GM19328 (cell line): ENCODE data around the gene ZNF442.
"Not testable (repeated sequence)": the region's sequence is repeated elsewhere in the genome, so short reads cannot be mapped to it uniquely, and the experiment has no call there.

Experiments
- ATAC-seq: cut with Tn5 transposase; IDR thresholded peaks from one replicate; pipeline ENCODE4 v1.9.1; 2021; ENCODE audit warnings: mild to moderate bottlenecking, moderate library complexity; ENCODE audit not compliant: unreplicated experiment

Gene ZNF442

GRCh38 chr19:12331211-12331941, 34.1 kb downstream of the ZNF442 start:
- no peak for ATAC-seq

- ATAC-seq: no peak
These were observed 35.1 kb downstream of the ZNF442 start for GRCh38 chr19:12330340-12330739.

GRCh38 chr19:12325690-12326089, 39.8 kb downstream of the ZNF442 start:
- no peak for ATAC-seq

GRCh38 chr19:12318782-12319413, 46.6 kb downstream of the ZNF442 start:
- no peak for ATAC-seq

- no peak for ATAC-seq
These were observed 50.9 kb downstream of the ZNF442 start for GRCh38 chr19:12314553-12314952.

- ATAC-seq: not testable (repeated sequence)
These were observed 56.6 kb downstream of the ZNF442 start for GRCh38 chr19:12308891-12309290.
